NB4 (cell line): ENCODE results near the gene TRAF4.

Experiments used
- POLR2A ChIP-seq: IDR thresholded peaks from 2 replicates; pipeline ENCODE4 v1.6.1; 2011; ENCODE audit warnings: mild to moderate bottlenecking; ENCODE audit not compliant: insufficient read length; ENCODE audit errors: extremely low read depth
- TF ChIP-seq, protein P1 (sequence below): IDR thresholded peaks from one replicate; pipeline ENCODE4 v1.5.1; 2012; ENCODE audit warnings: low read depth, low read length

DNA sequence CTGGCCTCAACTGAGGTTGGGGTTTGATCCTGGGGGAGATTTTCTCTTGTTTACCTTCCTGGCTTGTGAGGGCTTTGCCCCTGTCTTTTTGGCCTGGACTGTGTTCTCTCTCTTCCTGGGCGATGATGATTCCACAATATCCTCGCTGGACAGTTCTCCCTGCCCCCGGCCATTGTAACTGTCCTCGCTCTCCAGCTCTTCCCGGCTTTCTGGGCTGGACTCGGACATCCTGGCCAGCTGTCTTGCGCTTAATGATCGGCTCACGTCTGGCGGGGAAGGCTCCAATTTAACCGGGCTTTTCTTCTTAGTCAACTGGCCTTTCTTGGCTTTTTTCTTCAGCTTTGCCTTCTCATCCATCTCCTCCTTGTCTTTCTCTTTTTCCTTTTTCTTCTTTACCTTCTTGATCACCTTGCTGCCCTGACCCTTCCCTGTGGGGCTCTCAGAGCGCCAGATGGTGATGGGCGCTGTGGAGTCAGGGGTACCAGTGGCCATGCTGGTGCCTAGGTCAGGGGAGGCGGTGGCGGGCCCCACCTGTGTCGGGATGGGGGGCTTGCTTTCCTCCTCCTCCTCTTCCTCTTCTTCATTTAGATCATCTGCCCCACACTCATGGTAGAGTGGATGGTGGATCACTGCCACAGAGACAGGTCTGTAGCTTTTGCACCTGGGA lies 40.1 kb upstream of the TRAF4 start:
- no peak for TF ChIP-seq POLR2A
- TF ChIP-seq, protein P1, sequence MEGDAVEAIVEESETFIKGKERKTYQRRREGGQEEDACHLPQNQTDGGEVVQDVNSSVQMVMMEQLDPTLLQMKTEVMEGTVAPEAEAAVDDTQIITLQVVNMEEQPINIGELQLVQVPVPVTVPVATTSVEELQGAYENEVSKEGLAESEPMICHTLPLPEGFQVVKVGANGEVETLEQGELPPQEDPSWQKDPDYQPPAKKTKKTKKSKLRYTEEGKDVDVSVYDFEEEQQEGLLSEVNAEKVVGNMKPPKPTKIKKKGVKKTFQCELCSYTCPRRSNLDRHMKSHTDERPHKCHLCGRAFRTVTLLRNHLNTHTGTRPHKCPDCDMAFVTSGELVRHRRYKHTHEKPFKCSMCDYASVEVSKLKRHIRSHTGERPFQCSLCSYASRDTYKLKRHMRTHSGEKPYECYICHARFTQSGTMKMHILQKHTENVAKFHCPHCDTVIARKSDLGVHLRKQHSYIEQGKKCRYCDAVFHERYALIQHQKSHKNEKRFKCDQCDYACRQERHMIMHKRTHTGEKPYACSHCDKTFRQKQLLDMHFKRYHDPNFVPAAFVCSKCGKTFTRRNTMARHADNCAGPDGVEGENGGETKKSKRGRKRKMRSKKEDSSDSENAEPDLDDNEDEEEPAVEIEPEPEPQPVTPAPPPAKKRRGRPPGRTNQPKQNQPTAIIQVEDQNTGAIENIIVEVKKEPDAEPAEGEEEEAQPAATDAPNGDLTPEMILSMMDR: no peak
